C4-2B (cell line): ENCODE measurements around the gene HERC3.

ENCODE experiments used
- H3K27ac ChIP-seq: fragments of 450-650 bp; 2 replicates; pipeline ENCODE4 v1.5.1; 2017
- ZFX ChIP-seq: fragments of 450-650 bp; IDR thresholded peaks from 2 replicates; pipeline ENCODE4 v1.6.1; 2017
- TF ChIP-seq, protein P1 (sequence below): fragments of 450-650 bp; conservative IDR thresholded peaks from 2 replicates; pipeline ENCODE4 v1.5.1; 2017; ENCODE audit warnings: mild to moderate bottlenecking

The HERC3 gene

DNA sequence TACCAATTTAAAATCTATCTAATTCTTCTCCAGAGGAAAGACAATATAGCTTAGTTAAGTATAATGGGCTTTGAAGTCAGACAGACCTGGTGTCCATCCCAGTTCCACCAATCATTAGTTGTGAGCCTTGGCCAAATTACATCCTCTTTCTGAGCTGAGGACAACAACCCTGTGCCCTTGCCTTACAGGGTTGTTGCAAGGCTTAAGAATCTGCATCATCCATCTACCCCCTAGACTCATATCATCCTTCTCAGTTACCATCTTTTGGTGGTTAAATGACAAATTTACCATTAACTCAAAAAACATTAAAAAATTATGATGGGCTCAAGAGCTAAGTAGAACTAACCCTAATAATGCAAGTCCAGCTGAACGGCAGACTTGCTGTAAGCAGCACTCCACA is 53.7 kb downstream of the HERC3 start:
- TF ChIP-seq ZFX = no peak
- TF ChIP-seq, protein P1, sequence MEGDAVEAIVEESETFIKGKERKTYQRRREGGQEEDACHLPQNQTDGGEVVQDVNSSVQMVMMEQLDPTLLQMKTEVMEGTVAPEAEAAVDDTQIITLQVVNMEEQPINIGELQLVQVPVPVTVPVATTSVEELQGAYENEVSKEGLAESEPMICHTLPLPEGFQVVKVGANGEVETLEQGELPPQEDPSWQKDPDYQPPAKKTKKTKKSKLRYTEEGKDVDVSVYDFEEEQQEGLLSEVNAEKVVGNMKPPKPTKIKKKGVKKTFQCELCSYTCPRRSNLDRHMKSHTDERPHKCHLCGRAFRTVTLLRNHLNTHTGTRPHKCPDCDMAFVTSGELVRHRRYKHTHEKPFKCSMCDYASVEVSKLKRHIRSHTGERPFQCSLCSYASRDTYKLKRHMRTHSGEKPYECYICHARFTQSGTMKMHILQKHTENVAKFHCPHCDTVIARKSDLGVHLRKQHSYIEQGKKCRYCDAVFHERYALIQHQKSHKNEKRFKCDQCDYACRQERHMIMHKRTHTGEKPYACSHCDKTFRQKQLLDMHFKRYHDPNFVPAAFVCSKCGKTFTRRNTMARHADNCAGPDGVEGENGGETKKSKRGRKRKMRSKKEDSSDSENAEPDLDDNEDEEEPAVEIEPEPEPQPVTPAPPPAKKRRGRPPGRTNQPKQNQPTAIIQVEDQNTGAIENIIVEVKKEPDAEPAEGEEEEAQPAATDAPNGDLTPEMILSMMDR = no peak

DNA sequence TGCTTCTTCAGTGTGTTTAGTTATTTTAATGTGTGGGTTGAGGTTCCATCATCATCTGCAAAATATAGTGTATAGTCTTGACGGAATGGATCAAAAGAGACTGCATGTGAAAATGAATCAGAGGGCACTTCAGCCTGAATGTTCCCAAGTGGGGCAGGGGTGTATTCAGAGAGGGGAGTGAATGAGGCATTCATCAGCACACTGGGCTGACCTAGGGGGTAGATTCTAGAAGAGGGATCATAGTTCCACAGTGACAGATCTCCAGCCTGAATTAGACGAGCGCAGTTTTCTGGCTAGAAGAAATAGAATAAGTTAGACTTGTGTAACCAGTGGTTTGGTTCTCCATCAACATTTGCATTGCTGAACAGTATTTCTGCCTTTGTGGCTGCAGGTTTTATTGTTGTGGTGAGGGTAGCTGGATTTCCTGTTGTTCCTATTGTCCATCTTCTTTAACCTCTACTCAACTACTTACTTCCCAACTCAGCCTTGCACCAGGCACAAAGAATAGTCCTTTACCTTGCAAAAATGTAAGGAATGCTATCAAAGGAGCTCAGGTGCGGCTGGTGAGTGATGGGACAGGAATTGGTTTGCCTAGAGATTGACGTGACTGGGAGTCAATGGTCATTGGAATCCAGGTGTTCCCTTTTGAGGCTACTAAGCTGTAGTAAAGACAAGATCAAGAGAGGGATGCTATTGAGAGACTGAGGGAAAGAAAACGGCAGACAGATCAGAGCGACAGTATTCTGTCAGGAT is 54.4 kb downstream of the HERC3 start:
- no peak overlapping the region for H3K27ac ChIP-seq
- TF ChIP-seq, protein P1 = no peak
- no peak for TF ChIP-seq ZFX

More for the DNA sequence above, 53.7 kb downstream of the HERC3 start:
- no peak overlapping the region for H3K27ac ChIP-seq

DNA sequence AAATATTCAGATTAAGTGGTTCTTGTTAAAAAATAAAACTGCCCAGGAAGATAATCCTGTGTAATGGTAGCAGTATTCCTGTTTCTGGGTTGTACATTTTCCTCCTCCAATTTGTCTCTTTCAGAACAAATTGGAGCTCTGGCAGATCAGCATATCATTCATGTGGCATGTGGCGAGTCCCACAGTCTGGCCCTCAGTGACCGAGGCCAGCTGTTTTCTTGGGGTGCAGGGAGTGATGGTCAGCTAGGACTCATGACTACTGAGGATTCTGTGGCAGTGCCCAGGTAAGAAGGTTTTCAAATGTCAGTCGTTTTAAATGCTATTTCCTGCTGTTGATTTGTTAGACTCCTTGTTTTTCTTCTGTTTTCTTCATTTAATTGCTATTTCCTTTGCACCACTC is 57.4 kb downstream of the HERC3 start:
- no peak overlapping the region for H3K27ac ChIP-seq
- TF ChIP-seq ZFX = no peak
- TF ChIP-seq, protein P1 = no peak

DNA sequence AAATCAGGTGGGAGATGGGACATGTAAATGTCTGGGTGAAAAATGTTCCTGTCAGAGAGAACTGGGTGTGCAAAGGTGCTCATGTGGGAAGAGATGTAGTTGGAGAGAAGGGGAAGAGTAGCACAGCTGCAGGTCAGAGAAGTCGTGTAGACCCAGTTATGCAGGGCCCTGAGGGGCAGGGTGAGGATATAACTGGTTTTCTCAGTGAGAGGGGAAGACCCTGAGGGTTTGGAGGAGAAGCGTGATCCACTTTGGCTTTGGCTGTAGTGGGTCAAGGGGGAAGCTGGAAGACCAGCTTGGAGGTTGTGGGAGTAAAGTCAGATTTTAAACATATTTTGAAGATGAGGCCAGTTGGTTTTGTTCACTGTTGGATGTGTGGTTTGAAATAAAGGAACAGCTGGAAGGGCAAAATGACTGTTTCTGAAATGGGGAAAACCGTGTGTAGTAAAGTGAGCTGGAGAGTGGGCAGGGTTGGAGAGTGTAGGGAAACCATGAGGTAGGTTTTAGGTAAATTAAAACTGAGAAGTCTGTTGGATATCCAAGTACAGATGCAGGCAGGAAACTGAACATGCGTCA is 61.2 kb downstream of the HERC3 start:
- H3K27ac ChIP-seq = no peak overlapping the region
- no peak for TF ChIP-seq ZFX
- TF ChIP-seq, protein P1 = no peak

DNA sequence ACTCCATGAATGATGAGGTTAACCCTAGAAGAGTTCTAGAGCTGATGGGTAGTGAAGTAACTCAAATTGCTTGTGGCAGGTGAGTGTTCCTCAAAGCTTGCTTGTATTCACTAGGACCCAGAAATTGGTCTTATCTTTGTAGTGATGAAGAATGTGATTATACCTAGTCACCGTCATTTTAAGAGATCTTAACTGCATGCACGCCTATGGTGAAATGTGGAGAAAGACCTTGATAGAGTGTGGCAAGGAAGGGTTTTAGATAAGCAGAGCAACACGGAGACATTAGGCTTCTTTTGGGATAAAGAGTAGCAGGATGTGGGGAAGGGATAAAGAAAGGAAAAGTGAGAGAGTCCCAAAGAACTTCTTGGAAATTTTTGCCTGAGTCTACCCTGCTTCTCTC is 62.9 kb downstream of the HERC3 start:
- no peak overlapping the region for H3K27ac ChIP-seq
- TF ChIP-seq, protein P1 = no peak
- TF ChIP-seq ZFX = no peak

DNA sequence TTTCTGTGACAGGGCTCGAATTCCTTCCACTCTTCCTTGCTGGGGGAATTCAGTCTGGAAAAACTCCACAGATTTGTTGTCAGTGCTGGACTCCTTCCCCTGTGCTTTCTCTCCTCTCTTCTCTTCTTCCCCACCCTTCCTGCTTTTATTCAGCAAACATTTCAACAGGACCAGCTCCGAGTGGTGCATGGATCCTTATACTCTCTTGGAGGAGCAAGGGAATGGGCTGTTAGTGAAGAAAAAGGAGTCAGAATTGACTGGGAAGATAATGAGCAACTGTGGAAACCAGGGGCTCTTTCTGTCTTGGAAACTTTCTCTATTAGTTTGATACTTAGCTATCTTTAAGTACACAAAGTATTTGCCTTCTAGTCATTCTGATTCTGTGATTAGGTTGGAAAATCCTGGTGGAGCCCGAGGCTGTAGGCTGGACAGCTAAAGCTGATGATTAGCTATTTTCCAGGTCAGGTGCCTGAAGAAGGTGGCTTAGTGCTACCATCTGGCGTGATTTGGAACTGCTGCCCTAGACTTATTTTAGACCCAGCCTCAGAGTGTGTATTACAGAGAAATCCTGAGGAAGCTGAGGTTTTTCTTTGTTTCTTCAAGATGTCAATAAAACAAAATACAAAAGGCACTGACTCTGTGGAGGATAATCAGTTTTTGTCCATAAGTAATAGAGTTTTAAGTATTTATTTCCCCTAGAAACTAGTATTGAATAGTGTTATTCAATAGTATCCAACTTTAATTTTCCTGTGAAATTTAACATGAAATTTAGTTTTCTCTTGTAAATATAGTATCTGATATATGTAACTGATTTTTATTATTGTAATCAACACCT is 67.0 kb downstream of the HERC3 start:
- peak overlapping the region; percentile 34; the same call in 1 of the 2 replicates for H3K27ac ChIP-seq
- no peak for TF ChIP-seq ZFX
- TF ChIP-seq, protein P1 = peak; percentile 89

DNA sequence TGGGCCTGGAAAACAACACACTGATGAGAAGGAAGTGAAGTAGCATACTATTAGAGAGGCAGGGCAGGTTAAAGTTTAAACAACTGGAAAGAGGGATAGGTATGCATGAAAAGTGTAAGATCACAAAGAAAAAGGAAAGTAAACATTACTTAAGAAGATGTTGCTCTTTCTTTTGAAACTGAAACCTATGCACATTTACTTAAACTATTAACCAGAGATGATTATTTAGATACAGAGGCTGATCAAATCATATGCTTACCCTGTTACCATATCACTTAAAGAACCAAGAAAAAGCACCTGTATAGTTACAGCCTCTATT is 67.6 kb downstream of the HERC3 start:
- TF ChIP-seq, protein P1 = no peak
- TF ChIP-seq ZFX = no peak
- H3K27ac ChIP-seq = no peak overlapping the region
